Measurements from ENCODE around the gene SLC2A11.
A peak's percentile ranks its signal among the peaks of the same experiment; 100 is the strongest.
"Not testable (repeated sequence)": the region's sequence is repeated elsewhere in the genome, so short reads cannot be mapped to it uniquely, and the experiment has no call there.

Gene SLC2A11

DNA sequence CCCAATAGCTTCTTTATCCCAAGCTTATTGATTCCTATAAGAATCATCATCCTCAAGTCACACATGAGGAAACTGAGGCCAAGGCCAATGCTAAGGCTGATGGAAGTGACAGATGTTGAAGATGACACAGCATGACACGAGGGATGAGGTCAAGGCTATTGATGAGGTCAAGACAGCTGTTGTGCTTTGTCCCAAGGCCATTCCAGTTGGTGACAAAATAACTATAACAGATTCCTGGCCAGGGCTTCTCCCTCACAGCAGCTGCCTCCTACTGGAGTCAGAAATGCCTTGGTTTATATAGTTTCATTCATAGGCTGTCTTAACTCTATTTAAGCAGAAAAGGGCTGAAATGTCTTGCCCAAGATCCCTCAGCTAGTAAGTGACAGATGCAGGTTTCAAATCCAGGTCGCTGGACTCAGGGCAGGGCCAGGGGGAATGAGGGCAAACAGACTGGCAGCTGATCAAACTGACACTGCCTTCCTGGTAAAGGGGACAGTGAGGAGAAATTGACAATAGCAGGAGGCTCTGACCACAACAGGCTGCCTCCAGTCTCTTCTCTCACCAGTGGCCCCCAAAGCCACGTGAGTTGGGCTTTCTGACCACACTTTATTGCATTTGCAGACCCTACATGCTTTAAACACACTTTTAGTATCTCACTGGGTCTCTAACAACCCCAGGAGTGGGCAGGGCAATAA lies 53.0 kb downstream of the SLC2A11 start:
- DNase-seq = no peak

DNA sequence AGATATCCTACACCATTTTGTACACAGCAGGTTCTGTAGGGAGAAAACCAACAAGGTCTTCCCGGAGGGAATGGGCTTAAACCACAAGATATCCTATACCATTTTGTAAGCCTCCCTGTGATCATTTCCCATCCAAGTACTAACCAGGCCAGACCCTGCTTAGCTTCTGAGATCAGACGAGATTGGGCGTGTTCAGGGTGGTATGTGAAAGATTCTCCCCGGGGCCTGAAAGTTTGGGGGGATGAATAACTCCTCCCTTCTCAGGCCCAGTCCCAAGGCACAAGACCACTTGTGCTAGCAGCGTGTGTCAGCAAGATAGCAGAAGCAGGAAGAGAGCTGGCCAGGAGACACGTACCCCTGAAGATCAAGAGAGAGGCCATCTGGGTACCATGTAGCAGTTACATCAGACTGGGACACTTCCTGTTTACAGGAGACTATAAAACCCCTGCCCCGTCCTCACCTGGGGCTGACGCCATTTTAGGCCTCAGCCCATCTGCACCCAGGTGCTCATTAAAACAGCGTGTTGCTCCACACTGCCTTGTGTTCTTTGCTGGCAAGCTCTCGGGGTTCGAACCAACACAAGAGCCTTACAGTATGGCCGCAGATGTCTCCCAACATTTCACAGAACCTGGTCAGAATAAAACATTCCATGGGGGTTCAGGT lies 53.8 kb downstream of the SLC2A11 start:
- no peak for DNase-seq

GRCh38 chr22:23912293-23912903 lies 54.7 kb downstream of the SLC2A11 start:
- DNase-seq = no peak

DNA sequence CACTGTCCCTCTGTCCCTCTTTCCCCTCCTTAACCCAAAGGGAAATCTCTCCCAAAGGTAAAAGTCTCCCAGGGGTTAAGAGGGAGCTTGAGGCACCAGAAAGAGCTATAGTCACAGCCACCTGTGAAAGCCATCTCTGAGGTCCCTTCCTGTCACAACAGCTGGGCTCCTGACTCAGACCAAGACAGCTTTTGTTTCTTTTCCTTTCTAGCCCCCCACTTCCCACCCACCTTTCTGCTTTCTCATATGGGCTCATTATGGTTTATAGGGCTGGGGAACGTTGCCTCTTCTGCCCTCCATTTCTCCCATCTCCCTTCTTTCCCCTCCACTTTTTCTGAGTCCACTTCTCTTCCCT lies 55.6 kb downstream of the SLC2A11 start:
- no peak for DNase-seq

- DNase-seq = peak; percentile 99
These were observed 56.1 kb downstream of the SLC2A11 start for GRCh38 chr22:23913661-23914353.

- DNase-seq = no peak
These were observed 57.6 kb downstream of the SLC2A11 start for GRCh38 chr22:23915290-23915689.

DNA sequence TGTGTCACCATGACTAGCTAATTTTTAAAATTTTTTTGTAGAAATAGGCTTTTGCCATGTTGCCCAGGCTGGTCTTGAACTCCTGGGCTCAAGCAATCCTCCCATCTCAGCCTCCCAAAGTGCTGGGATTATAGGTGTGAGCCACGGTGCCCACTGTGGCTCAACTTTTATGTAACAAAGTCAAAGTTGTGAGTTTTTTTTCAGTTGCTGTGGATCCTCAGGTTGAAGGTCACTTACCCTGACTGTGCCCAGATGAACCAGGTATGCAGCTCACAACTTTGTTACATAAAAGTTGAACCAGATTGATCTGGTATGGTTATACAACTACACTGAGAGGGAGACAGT lies 62.6 kb downstream of the SLC2A11 start:
- DNase-seq = not testable (repeated sequence)

DNA sequence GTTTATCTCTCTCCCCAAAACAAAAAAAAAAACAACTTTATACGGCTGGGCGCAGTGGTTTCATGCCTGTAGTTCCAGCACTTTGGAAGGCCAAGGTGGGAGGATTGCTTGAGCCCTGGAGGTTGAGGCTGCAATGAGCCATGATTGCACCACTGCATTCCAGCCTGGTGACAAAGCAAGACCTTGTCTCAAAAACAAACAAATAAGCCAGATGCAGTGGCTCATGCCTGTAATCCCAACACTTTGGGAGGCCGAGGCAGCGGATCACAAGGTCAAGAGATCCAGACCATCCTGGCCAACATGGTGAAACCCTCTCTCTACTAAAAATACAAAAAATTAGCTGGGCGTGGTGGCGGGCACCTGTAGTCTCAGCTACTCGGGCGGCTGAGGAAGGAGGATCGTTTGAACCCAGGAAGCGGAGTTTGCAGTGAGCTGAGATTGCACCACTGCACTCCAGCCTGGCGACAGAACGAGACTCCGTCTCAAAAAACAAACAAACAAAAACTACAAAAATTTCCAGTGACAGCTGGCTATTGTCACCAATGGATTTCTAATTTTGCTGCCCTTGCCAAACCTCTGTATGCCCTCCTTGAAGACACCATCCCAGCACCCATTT lies 64.0 kb downstream of the SLC2A11 start:
- not testable (repeated sequence) for DNase-seq

DNA sequence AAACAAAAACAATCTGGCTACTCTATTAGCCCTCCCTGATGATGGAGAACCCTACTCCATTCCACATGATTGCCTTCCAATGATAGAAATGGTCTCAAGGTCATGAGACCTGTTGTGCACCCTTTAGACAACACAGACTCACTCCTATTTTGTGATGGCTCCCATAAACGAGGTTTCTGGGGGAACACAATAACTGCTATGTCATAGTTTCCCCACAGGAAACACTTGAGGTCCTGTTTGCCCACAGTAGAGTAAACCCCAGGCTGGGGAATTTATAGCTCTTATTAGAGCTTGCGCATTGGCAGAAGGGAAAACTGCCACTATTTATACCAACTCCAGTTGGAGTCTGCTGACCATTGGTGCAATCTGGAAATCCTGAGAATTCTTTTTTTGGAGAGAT lies 65.2 kb downstream of the SLC2A11 start:
- no peak for DNase-seq

- DNase-seq = no peak
These were observed 67.4 kb downstream of the SLC2A11 start for GRCh38 chr22:23925020-23925606.

DNA sequence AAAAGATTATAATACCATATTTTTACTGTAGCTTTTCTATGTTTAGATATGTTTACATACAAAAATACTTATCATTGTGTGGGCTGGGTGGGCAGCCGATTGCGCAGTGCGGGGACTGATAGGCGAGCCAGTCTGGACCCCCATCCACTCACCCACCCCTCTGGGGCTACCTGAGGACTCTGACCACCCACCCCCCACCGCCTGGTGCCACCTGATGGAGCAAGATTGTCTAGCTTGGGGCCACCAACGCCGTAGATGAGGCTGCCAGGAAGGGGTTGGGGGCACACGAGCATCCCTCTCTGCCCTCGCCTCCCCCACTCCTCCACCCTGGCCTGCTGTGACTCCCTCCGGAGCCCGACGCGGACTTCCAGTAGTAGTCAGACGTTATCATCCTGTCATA lies 68.9 kb downstream of the SLC2A11 start:
- DNase-seq = no peak
